ENCODE results near the gene REV1.

The REV1 gene

GRCh38 chr2:99442837-99443236 lies 47.0 kb downstream of the REV1 start:
- ATAC-seq (no peak), DNase-seq (ENCODE audit: low spot score in 2 of 2) (no peak)
- Mint-ChIP-seq H3K9me3 (no peaks in the 10 kb centered on the region), H3K4me1 (peaks cover 16% of the 10 kb centered on the region), H3K36me3 (peaks cover 70% of the 10 kb centered on the region), H3K4me3 (no peak overlapping the region), H3K27ac (no peak overlapping the region)

GRCh38 chr2:99439971-99440505 lies 49.8 kb downstream of the REV1 start:
- peaks cover 51% of the 10 kb centered on the region for H3K36me3 Mint-ChIP-seq
- peaks cover 12% of the 10 kb centered on the region for H3K4me1 Mint-ChIP-seq
- ATAC-seq (no peak), DNase-seq (ENCODE audit: low spot score in 2 of 2) (no peak)
- H3K27ac Mint-ChIP-seq, result no peak overlapping the region
- H3K9me3 Mint-ChIP-seq, result no peaks in the 10 kb centered on the region
- H3K4me3 Mint-ChIP-seq, result no peak overlapping the region

DNA sequence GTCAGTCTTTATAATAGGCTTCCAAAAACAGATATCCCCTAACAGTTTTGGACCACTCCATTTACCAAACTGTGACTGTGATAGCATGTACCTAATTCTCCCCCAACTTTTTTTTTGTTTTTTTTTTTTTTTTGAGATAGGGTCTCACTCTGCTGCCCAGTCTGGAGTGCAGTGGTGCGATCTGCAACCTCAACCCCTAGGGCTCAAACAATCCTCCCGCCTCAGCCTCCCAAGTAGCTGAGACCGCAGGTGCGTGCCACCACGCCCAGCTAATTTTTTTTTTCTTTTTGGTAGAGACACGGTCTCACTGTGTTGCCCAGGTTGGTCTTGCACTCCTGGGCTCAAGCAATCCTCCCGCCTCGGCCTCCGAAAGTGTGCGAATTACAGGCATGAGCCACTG lies 52.9 kb downstream of the REV1 start:
- DNase-seq (ENCODE audit: low spot score in 2 of 2) (no peak), ATAC-seq (no peak)
- Mint-ChIP-seq H3K4me1 (no peaks in the 10 kb centered on the region), H3K4me3 (no peak overlapping the region), H3K9me3 (no peaks in the 10 kb centered on the region), H3K36me3 (peaks cover 52% of the 10 kb centered on the region), H3K27ac (no peak overlapping the region)

GRCh38 chr2:99433340-99433739 lies 56.5 kb downstream of the REV1 start:
- DNase-seq (ENCODE audit: low spot score in 2 of 2), result no peak
- Mint-ChIP-seq H3K36me3 (peaks cover 55% of the 10 kb centered on the region), H3K4me3 (no peak overlapping the region), H3K27ac (no peak overlapping the region), H3K4me1 (peaks cover 10% of the 10 kb centered on the region), H3K9me3 (no peaks in the 10 kb centered on the region)
- no peak for ATAC-seq

DNA sequence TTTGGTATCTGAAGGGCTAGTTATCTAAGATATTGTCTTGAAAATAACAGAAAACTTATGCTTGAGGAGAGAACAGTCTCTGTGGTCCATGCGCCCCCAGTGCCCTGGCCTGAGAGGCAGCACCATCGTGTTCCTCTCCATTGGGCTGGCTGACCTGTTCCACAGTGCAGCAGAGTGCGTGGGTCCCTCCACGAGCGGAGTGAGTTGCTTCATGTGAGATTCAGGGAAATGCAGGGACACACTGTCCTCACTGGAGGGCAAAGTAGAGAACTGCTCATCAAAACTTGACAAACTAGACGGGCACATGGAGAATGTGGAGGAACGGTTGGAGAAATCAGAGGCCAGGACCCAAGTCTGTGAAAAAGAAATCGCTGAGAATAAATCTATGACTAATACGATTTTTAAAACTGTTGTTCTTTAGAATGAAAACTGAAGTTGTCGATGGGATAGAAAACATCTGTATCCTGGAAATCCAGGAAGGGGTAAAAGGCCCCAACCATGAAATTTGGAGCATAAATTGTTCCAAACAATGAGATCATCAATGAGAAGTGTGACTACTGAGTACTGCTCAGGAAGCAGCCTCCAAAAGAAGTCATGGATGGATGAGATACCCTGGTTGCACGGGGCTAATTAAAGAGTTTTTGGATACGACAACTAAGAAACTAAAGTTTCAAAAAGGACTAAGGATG lies 58.1 kb downstream of the REV1 start:
- Mint-ChIP-seq H3K4me3 (no peak overlapping the region), H3K27ac (no peak overlapping the region), H3K36me3 (peaks cover 61% of the 10 kb centered on the region), H3K9me3 (no peaks in the 10 kb centered on the region), H3K4me1 (peaks cover 10% of the 10 kb centered on the region)
- DNase-seq (ENCODE audit: low spot score in 2 of 2) (no peak), ATAC-seq (no peak)

DNA sequence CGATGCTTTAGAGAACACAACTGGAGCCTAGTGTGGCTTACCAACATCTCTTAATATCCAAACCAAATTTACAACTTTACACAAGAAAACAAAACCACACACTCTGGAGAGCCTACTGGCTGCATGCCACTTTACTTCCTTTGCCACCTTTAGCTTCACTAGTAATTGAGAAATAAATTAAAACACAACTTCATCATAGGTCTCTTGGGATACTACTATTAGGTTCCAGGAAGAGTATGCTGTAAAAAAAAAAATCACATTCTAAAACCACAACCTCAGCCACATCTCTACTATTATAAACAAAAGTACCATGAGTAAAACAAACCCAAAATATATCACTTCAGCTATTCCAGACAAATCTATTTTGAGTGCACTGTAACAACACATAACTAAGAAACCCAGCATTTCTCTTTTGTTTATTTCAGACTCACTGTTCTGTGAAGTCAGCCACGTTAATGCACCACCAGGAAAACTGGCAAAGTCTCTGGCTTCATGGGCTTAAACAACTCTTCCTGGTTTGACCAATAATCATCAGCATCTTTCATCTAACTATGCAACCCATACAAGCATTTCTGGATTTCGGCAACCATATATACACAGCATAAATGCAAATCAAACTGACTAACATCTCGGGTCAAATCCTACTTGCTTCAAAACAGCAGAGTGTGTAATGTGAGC lies 59.1 kb downstream of the REV1 start:
- H3K27ac Mint-ChIP-seq, result peak overlapping the region; percentile 15
- H3K9me3 Mint-ChIP-seq, result no peaks in the 10 kb centered on the region
- H3K36me3 Mint-ChIP-seq, result peaks cover 67% of the 10 kb centered on the region
- H3K4me3 Mint-ChIP-seq, result no peak overlapping the region
- DNase-seq (ENCODE audit: low spot score in 2 of 2) (no peak), ATAC-seq (no peak)
- peaks cover 10% of the 10 kb centered on the region for H3K4me1 Mint-ChIP-seq

- no peaks in the 10 kb centered on the region for H3K4me1 Mint-ChIP-seq
- no peak overlapping the region for H3K27ac Mint-ChIP-seq
- H3K9me3 Mint-ChIP-seq, result no peaks in the 10 kb centered on the region
- ATAC-seq (no peak), DNase-seq (ENCODE audit: low spot score in 2 of 2) (no peak)
- H3K36me3 Mint-ChIP-seq, result peaks cover 92% of the 10 kb centered on the region
- H3K4me3 Mint-ChIP-seq, result no peak overlapping the region
These were observed 64.8 kb downstream of the REV1 start for GRCh38 chr2:99425022-99425421.

DNA sequence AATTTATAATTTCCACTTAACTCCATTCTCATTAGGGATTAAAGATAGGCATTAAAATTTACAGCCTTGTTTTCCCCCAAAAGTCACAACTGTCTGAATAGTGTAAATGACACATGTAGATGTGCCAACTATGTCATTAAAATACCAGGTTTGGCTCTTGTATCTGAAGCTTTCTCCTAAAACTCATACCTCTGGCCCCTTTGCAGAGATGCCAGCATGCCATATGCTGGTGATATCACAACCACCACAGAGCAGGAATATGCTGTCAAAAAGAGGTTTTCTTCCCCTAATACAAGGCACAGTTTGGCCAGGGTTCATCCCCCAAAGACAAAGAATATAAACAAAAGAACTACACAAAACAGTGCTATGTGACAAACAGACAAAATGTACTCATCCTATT lies 65.4 kb downstream of the REV1 start:
- Mint-ChIP-seq H3K4me3 (no peak overlapping the region), H3K9me3 (no peaks in the 10 kb centered on the region), H3K27ac (no peak overlapping the region), H3K4me1 (no peaks in the 10 kb centered on the region), H3K36me3 (peaks cover 91% of the 10 kb centered on the region)
- ATAC-seq (no peak), DNase-seq (ENCODE audit: low spot score in 2 of 2) (no peak)

- H3K9me3 Mint-ChIP-seq, result no peaks in the 10 kb centered on the region
- DNase-seq (ENCODE audit: low spot score in 2 of 2) (no peak), ATAC-seq (no peak)
- H3K4me1 Mint-ChIP-seq, result no peaks in the 10 kb centered on the region
- peaks cover 91% of the 10 kb centered on the region for H3K36me3 Mint-ChIP-seq
- H3K27ac Mint-ChIP-seq, result peak overlapping the region; percentile 26
- H3K4me3 Mint-ChIP-seq, result no peak overlapping the region
These were observed 67.2 kb downstream of the REV1 start for GRCh38 chr2:99422599-99422998.

DNA sequence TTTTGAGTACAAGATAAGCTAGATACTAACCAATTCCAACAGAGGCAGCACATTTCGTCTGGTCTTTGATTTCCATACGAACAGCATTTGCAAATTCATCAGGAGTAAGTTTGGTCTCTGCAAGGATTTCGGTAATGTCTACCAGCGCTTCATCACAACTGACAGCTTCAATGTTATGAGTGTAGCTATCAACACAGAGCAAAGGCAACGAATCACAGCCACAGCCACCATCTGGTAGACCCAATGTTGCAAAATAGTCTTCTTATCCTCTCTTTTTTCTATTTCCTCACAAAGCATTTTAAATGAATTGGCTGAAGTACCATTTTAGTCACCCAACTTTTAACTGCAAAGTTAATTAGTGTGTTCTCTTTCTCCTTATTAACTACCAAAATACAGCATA lies 68.3 kb downstream of the REV1 start:
- Mint-ChIP-seq H3K9me3 (no peaks in the 10 kb centered on the region), H3K27ac (peak overlapping the region; percentile 56), H3K4me3 (no peak overlapping the region), H3K4me1 (no peaks in the 10 kb centered on the region), H3K36me3 (peaks cover 92% of the 10 kb centered on the region)
- ATAC-seq (no peak), DNase-seq (ENCODE audit: low spot score in 2 of 2) (no peak)

- Mint-ChIP-seq H3K9me3 (no peaks in the 10 kb centered on the region), H3K36me3 (peaks cover 95% of the 10 kb centered on the region), H3K27ac (peak overlapping the region; percentile 56), H3K4me3 (no peak overlapping the region), H3K4me1 (no peaks in the 10 kb centered on the region)
- ATAC-seq, result no peak
- DNase-seq (ENCODE audit: low spot score in 2 of 2), result no peak
These were observed 69.0 kb downstream of the REV1 start for GRCh38 chr2:99420751-99421299.

DNA sequence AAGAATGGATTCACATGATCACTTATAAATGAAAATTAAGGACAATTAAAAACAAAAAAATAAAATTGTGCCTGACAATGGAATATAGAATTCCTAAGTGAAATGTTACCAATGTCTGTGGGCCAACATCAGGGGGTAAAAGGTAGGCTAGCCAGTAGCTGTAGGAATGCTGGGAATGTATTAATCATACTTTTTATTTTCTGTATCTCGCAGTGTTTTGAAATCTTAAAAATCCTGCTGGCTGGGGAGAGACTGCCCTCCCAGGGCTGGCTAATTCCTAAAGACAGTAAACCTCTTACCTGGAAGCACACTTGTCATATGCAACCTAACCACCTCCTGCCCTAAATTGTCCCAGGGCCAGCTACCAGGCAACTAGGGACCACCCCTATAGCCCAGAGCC lies 69.8 kb downstream of the REV1 start:
- peak overlapping the region; percentile 56 for H3K27ac Mint-ChIP-seq
- no peaks in the 10 kb centered on the region for H3K9me3 Mint-ChIP-seq
- H3K4me1 Mint-ChIP-seq, result no peaks in the 10 kb centered on the region
- H3K4me3 Mint-ChIP-seq, result no peak overlapping the region
- peaks cover 95% of the 10 kb centered on the region for H3K36me3 Mint-ChIP-seq
- ATAC-seq, result no peak
- no peak for DNase-seq (ENCODE audit: low spot score in 2 of 2)

GRCh38 chr2:99417396-99417795 lies 72.4 kb downstream of the REV1 start:
- ATAC-seq, result no peak
- DNase-seq (ENCODE audit: low spot score in 2 of 2), result no peak
- Mint-ChIP-seq H3K27ac (no peak overlapping the region), H3K4me3 (no peak overlapping the region), H3K9me3 (no peaks in the 10 kb centered on the region), H3K36me3 (peaks cover 96% of the 10 kb centered on the region), H3K4me1 (no peaks in the 10 kb centered on the region)

GRCh38 chr2:99414566-99414965 lies 75.3 kb downstream of the REV1 start:
- ATAC-seq (no peak), DNase-seq (ENCODE audit: low spot score in 2 of 2) (no peak)
- H3K4me1 Mint-ChIP-seq, result no peaks in the 10 kb centered on the region
- H3K36me3 Mint-ChIP-seq, result peaks cover 99% of the 10 kb centered on the region
- no peaks in the 10 kb centered on the region for H3K9me3 Mint-ChIP-seq
- no peak overlapping the region for H3K4me3 Mint-ChIP-seq
- H3K27ac Mint-ChIP-seq, result no peak overlapping the region

DNA sequence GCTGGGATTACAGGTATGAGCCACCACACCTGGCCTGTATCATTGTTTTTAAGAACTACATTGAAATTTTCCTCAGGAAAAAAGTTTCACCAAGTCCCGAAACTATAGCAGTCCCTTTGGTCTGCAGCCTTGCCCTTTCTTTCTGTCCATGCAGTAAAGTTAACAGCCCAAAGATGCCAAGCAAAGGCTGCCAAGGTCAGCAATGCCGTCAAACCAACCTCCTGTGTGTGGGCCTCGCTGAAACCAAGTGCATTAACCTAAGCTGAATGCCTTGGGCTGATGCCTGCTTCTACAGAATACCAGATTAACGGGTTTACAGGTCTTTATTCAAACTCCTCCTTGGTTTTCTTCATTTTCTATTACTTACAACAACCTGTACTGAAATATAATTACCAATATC lies 79.5 kb downstream of the REV1 start:
- no peak for DNase-seq (ENCODE audit: low spot score in 2 of 2)
- Mint-ChIP-seq H3K9me3 (no peaks in the 10 kb centered on the region), H3K36me3 (peaks cover 94% of the 10 kb centered on the region), H3K4me3 (no peak overlapping the region), H3K4me1 (no peaks in the 10 kb centered on the region), H3K27ac (peak overlapping the region; percentile 32)
- no peak for ATAC-seq

DNA sequence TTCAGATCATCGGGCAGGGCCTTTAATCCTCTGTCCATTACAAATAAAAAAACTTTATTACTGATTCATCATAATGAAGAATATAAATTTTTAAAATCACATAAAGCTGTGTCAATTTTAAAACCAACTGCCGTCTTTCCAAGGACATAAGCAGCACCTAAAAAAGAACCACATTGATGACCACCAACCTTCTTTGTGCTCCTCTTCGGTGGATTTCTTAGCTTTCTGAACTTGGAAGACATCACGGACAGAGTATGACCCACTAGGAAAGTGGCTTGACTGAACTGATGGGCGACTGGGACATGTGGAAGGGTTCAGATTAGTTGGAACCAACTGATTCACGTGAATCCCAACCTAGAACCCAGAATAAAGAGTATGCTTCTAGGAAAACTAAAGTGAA lies 83.7 kb downstream of the REV1 start:
- ATAC-seq, result no peak
- H3K36me3 Mint-ChIP-seq, result peaks cover 94% of the 10 kb centered on the region
- no peak overlapping the region for H3K27ac Mint-ChIP-seq
- DNase-seq (ENCODE audit: low spot score in 2 of 2), result no peak
- H3K4me1 Mint-ChIP-seq, result no peaks in the 10 kb centered on the region
- H3K4me3 Mint-ChIP-seq, result no peak overlapping the region
- H3K9me3 Mint-ChIP-seq, result no peaks in the 10 kb centered on the region

Measured in stimulated activated effector memory CD8-positive, alpha-beta T cell treated with anti-CD3 and anti-CD28 coated beads, Interleukin-12 subunit alpha, Interleukin-12 subunit beta, amount 100 ng/mL, for 72 hours (primary cell).